Suprapubic skin (tissue), 3 donors: ENCODE data around the gene ZNF521.

ENCODE experiments used
- POLR2AphosphoS5 ChIP-seq, 3 donors: sonication (generic); formaldehyde crosslinking; IDR thresholded peaks; one replicate each; pipeline ENCODE4 v1.6.1; 2017; ENCODE audit warnings: antibody characterized with exemption in 3 of 3
- TF ChIP-seq, protein P1 (sequence below), 2 donors: fragments of 200-600 bp in 1 of 2; fragments of 450-650 bp in 1 of 2; sonication (generic) in 1 of 2; IDR thresholded peaks; one replicate each; pipeline ENCODE4 v1.5.1; 2016 to 2019; ENCODE audit warnings: antibody characterized with exemption in 2 of 2, mild to moderate bottlenecking in 1 of 2, moderate library complexity in 1 of 2

DNA sequence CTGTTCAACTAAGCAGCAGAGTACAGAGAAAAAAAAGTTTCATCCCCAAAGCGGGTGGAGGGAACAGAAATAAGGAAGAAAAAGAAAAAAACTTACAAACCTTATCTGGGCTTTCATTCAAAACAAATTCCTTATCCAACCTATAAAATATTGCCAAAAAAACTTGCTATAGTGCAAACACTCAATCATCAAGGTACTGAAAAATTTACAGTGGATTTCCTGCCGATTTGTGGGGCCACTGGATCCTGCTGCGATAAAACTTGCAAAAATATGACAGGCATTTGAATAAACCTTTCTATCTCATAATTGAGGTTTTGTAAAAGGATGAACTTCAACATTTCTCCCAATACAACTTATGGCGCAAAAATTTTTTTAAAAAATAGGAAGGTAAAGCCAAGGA is 77.0 kb downstream of the ZNF521 start:
- TF ChIP-seq, protein P1, sequence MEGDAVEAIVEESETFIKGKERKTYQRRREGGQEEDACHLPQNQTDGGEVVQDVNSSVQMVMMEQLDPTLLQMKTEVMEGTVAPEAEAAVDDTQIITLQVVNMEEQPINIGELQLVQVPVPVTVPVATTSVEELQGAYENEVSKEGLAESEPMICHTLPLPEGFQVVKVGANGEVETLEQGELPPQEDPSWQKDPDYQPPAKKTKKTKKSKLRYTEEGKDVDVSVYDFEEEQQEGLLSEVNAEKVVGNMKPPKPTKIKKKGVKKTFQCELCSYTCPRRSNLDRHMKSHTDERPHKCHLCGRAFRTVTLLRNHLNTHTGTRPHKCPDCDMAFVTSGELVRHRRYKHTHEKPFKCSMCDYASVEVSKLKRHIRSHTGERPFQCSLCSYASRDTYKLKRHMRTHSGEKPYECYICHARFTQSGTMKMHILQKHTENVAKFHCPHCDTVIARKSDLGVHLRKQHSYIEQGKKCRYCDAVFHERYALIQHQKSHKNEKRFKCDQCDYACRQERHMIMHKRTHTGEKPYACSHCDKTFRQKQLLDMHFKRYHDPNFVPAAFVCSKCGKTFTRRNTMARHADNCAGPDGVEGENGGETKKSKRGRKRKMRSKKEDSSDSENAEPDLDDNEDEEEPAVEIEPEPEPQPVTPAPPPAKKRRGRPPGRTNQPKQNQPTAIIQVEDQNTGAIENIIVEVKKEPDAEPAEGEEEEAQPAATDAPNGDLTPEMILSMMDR (IDR thresholded peaks at IDR 0.05): no peak
- no peak for TF ChIP-seq POLR2AphosphoS5 (IDR thresholded peaks at IDR 0.05)
